SK-N-SH treated with all-trans-retinoic acid at 6 μM for 48 hours (cell line): ENCODE results near the gene ZNF618.

Experiments
- ATAC-seq: fragments of 200-7000 bp; cut with Tn5 transposase; 3 replicates; pipeline ENCODE4 v1.9.1; 2020; ENCODE audit warnings: mild to moderate bottlenecking, moderate library complexity
- ARNTL ChIP-seq: fragments of 450-650 bp; formaldehyde crosslinking; IDR thresholded peaks from 2 replicates; pipeline ENCODE4 v1.5.0; 2020; ENCODE audit warnings: low read depth, mild to moderate bottlenecking, moderate library complexity, borderline replicate concordance
- BACH2 ChIP-seq: fragments of 250-450 bp; sonication (Bioruptor Pico); IDR thresholded peaks from 2 replicates; pipeline ENCODE4 v1.9.0; 2021; ENCODE audit warnings: mild to moderate bottlenecking, borderline replicate concordance
- CSDC2 ChIP-seq: fragments of 250-450 bp; sonication (Bioruptor Pico); IDR thresholded peaks from 2 replicates; pipeline ENCODE4 v1.5.0; 2020; ENCODE audit warnings: mild to moderate bottlenecking, moderate library complexity
- CSRNP3 ChIP-seq: fragments of 250-450 bp; sonication (Bioruptor Pico); IDR thresholded peaks from 2 replicates; pipeline ENCODE4 v1.5.1; 2021; ENCODE audit warnings: mild to moderate bottlenecking, moderate library complexity
- ESRRG ChIP-seq: fragments of 250-450 bp; sonication (Bioruptor Pico); IDR thresholded peaks from 2 replicates; pipeline ENCODE4 v1.6.1; 2021; ENCODE audit warnings: mild to moderate bottlenecking
- GLIS3 ChIP-seq: fragments of 250-450 bp; sonication (Bioruptor Pico); IDR thresholded peaks from 2 replicates; pipeline ENCODE4 v1.5.0; 2020; ENCODE audit warnings: mild to moderate bottlenecking, moderate library complexity
- OSR1 ChIP-seq: fragments of 250-450 bp; sonication (Bioruptor Pico); IDR thresholded peaks from 2 replicates; pipeline ENCODE4 v1.8.0; 2022; ENCODE audit warnings: moderate library complexity, mild to moderate bottlenecking, inconsistent platforms
- PPARA ChIP-seq: fragments of 250-450 bp; sonication (Bioruptor Pico); IDR thresholded peaks from 2 replicates; pipeline ENCODE4 v1.5.0; 2020; ENCODE audit warnings: mild to moderate bottlenecking, borderline replicate concordance
- RARB ChIP-seq: fragments of 250-450 bp; sonication (Bioruptor Pico); IDR thresholded peaks from 2 replicates; pipeline ENCODE4 v1.8.0; 2021; ENCODE audit warnings: mild to moderate bottlenecking, moderate library complexity
- SNAI2 ChIP-seq: fragments of 250-450 bp; sonication (Bioruptor Pico); IDR thresholded peaks from 2 replicates; pipeline ENCODE4 v1.5.0; 2020; ENCODE audit warnings: mild to moderate bottlenecking, moderate library complexity
- TOX ChIP-seq: fragments of 250-450 bp; sonication (Bioruptor Pico); IDR thresholded peaks from 2 replicates; pipeline ENCODE4 v1.8.0; 2021; ENCODE audit warnings: mild to moderate bottlenecking, moderate library complexity, borderline replicate concordance
- ZC3H10 ChIP-seq: fragments of 250-450 bp; sonication (Bioruptor Pico); IDR thresholded peaks from 2 replicates; pipeline ENCODE4 v1.5.1; 2021; ENCODE audit warnings: mild to moderate bottlenecking, moderate library complexity
- ZFP30 ChIP-seq: fragments of 450-650 bp; formaldehyde crosslinking; IDR thresholded peaks from 2 replicates; pipeline ENCODE4 v1.5.0; 2022; ENCODE audit warnings: mild to moderate bottlenecking, moderate library complexity
- ZNF565 ChIP-seq: fragments of 450-650 bp; formaldehyde crosslinking; conservative IDR thresholded peaks from 2 replicates; pipeline ENCODE4 v1.5.0; 2020; ENCODE audit warnings: low read depth, mild to moderate bottlenecking, moderate library complexity
- ZNF70 ChIP-seq: fragments of 450-650 bp; formaldehyde crosslinking; IDR thresholded peaks from 2 replicates; pipeline ENCODE4 v1.5.0; 2020; ENCODE audit warnings: mild to moderate bottlenecking, moderate library complexity
- ZNF8 ChIP-seq: fragments of 450-650 bp; formaldehyde crosslinking; IDR thresholded peaks from 2 replicates; pipeline ENCODE4 v1.5.0; 2020; ENCODE audit warnings: mild to moderate bottlenecking, moderate library complexity
- TF ChIP-seq, protein P1 (sequence below): fragments of 250-450 bp; sonication (Bioruptor Pico); IDR thresholded peaks from 2 replicates; pipeline ENCODE4 v1.8.0; 2020; ENCODE audit warnings: mild to moderate bottlenecking, moderate library complexity, borderline replicate concordance
- TF ChIP-seq, protein P2 (sequence below): fragments of 250-450 bp; sonication (Bioruptor Pico); IDR thresholded peaks from 2 replicates; pipeline ENCODE4 v1.8.0; 2021; ENCODE audit warnings: low read depth, mild to moderate bottlenecking, moderate library complexity, borderline replicate concordance
- TF ChIP-seq, protein P3 (sequence below): fragments of 250-450 bp; sonication (Bioruptor Pico); IDR thresholded peaks from 2 replicates; pipeline ENCODE4 v1.5.1; 2020; ENCODE audit warnings: low read depth, mild to moderate bottlenecking, moderate library complexity

Gene ZNF618

DNA sequence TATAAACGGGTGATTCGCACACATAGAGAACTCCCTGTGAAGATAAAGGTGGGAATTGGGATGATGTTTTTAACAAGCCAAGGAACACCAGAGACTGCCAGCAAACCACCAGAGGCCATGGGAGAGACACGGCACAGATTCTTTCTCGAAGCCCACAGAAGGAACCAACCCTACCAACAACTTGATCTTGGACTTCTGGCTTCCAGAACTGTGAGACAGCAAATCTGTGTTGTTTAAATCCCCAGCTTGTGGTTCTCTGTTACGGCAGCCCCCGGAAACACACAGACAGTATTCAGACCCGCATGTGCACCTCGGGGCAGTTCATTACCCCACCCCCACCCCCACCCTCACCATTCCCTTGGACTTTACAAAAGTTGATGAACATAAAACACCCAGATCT, 189.2 kb downstream of the ZNF618 start:
- no peak for ATAC-seq
- TF ChIP-seq RARB = no peak
- TF ChIP-seq, protein P1, sequence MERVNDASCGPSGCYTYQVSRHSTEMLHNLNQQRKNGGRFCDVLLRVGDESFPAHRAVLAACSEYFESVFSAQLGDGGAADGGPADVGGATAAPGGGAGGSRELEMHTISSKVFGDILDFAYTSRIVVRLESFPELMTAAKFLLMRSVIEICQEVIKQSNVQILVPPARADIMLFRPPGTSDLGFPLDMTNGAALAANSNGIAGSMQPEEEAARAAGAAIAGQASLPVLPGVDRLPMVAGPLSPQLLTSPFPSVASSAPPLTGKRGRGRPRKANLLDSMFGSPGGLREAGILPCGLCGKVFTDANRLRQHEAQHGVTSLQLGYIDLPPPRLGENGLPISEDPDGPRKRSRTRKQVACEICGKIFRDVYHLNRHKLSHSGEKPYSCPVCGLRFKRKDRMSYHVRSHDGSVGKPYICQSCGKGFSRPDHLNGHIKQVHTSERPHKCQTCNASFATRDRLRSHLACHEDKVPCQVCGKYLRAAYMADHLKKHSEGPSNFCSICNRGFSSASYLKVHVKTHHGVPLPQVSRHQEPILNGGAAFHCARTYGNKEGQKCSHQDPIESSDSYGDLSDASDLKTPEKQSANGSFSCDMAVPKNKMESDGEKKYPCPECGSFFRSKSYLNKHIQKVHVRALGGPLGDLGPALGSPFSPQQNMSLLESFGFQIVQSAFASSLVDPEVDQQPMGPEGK (CRISPR knock-in tag) = no peak
- TF ChIP-seq CSRNP3 (CRISPR knock-in tag) = no peak
- no peak for TF ChIP-seq ZNF8
- TF ChIP-seq ZNF70 (CRISPR knock-in tag) = no peak
- no peak for TF ChIP-seq ZFP30 (CRISPR knock-in tag)
- TF ChIP-seq, all 23 proteins: peak for 0

DNA sequence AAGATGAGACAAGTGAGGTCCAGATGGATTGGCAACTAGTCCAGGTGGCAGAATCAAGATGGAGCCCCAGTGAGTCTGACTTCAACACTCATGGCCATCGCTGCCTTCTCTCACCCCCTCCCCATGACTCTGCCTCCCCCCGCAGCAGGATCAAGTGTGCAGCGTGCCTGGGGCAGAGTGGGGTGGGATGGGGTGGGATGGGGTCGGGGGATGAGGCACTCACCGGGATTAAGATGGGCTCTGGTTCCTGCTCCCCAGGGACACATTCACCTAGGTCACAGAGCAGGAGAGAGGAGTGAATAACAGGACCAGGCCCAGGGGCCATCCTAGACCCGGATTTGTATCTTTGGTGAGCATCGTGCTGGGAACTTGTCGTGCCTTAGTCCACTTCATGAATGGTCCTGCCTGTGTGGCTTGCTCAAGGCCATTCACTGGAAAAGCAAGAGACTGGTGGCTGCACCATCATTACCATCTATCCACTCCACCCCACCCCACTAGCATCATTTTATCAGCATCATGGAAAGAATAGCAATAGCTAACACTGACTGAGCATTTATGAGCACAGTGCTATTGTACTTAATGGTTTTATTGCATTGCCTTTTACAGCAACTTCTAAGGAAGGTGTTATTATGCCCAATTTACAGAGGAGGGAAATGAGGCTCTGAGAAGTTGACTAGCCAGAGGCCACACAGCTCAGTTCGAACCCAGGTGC, 193.5 kb downstream of the ZNF618 start:
- no peak for ATAC-seq
- no peak for TF ChIP-seq TOX (CRISPR knock-in tag)
- no peak for TF ChIP-seq OSR1 (CRISPR knock-in tag)
- TF ChIP-seq ZNF8 = no peak
- TF ChIP-seq SNAI2 = no peak
- no peak for TF ChIP-seq ESRRG (CRISPR knock-in tag)
- no peak for TF ChIP-seq ZNF565
- TF ChIP-seq, protein P2, sequence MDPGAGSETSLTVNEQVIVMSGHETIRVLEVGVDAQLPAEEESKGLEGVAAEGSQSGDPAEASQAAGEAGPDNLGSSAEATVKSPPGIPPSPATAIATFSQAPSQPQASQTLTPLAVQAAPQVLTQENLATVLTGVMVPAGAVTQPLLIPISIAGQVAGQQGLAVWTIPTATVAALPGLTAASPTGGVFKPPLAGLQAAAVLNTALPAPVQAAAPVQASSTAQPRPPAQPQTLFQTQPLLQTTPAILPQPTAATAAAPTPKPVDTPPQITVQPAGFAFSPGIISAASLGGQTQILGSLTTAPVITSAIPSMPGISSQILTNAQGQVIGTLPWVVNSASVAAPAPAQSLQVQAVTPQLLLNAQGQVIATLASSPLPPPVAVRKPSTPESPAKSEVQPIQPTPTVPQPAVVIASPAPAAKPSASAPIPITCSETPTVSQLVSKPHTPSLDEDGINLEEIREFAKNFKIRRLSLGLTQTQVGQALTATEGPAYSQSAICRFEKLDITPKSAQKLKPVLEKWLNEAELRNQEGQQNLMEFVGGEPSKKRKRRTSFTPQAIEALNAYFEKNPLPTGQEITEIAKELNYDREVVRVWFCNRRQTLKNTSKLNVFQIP (CRISPR knock-in tag) = no peak
- TF ChIP-seq BACH2 (CRISPR knock-in tag) = no peak
- TF ChIP-seq PPARA (CRISPR knock-in tag) = no peak
- no peak for TF ChIP-seq ZNF70 (CRISPR knock-in tag)

DNA sequence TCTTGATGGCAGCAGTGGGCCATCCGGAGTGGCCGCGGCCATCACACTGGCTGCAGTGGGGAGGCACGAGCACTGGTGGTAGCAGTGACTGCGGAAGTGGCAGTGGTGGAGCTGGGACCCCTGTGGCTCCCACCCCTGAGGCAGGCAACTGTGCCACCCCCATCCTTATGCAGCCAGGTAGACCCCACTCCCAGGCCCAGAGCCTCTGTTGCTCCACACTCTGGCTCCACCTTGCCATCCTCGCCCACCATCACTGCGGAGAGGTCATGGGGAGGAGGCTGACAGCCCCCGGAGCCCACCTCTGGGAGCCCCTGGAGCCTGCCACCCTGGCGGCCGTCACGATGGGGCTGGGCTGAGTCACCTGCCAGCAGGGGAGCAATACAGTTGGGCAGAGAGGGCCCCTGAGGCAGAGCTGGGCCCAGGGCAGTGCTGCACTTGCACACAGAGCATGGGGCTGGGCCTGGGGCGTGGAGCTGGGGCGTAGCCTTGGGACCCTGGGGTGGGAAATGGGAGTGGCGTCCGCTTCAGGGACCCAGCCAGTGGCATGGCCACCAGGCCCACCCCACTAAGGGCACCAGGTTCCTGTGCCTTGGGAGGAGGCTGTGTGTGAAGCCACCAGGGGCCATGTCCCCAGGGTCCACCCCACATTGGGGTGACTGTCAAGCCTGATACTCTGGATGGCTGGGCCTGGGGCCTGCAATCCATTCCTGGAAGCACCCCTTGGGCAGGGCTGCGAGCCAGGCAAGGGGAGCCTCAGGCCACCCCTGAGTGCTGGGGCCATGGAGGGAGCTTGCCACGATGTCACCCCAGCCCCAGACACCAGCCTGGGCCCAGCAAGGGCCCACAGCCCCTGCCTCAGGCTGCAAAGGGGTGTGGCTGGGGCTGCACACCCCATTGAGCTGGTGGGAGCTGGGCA, 194.3 kb downstream of the ZNF618 start:
- no peak for ATAC-seq
- no peak for TF ChIP-seq OSR1 (CRISPR knock-in tag)
- TF ChIP-seq ZNF565 = no peak
- TF ChIP-seq CSRNP3 (CRISPR knock-in tag) = no peak
- TF ChIP-seq ZC3H10 (CRISPR knock-in tag) = no peak
- TF ChIP-seq, protein P3, sequence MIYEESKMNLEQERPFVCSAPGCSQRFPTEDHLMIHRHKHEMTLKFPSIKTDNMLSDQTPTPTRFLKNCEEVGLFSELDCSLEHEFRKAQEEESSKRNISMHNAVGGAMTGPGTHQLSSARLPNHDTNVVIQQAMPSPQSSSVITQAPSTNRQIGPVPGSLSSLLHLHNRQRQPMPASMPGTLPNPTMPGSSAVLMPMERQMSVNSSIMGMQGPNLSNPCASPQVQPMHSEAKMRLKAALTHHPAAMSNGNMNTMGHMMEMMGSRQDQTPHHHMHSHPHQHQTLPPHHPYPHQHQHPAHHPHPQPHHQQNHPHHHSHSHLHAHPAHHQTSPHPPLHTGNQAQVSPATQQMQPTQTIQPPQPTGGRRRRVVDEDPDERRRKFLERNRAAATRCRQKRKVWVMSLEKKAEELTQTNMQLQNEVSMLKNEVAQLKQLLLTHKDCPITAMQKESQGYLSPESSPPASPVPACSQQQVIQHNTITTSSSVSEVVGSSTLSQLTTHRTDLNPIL = no peak
- no peak for TF ChIP-seq ARNTL (CRISPR knock-in tag)
- no peak for TF ChIP-seq RARB
- TF ChIP-seq CSDC2 = no peak
- no peak for TF ChIP-seq ZFP30 (CRISPR knock-in tag)
- TF ChIP-seq GLIS3 (CRISPR knock-in tag) = no peak
